IMR-90 (cell line): ENCODE results near the gene ADAMTSL5. TPM values are rescaled to one million over a fixed set of nuclear protein-coding genes. Genes with fewer than 3 reads are reported as not detected.
"Not testable (repeated sequence)": the region's sequence is repeated elsewhere in the genome, so short reads cannot be mapped to it uniquely, and the experiment has no call there.

Source experiments
- ATAC-seq: fragments of 200-7000 bp; cut with Tn5 transposase; 2 replicates; pipeline ENCODE4 v1.9.1; 2020; ENCODE audit warnings: low read depth, mild to moderate bottlenecking, moderate library complexity
- BruUV-seq: library from RNA; stranded (reverse); fragments of 400-500 nt; replicated peaks from 2 replicates; lab custom pipeline; 2021; lab: Mats Ljungman, UMichigan
- CTCF ChIA-PET: fragments of 300-600 bp; formaldehyde crosslinking; extraction: SDS; loops from one replicate; lab custom pipeline; 2021; ENCODE audit warnings: antibody characterized with exemption; lab: Yijun Ruan, JAX
- POLR2A ChIA-PET: fragments of 300-600 bp; sonication (Branson Sonifier 250); formaldehyde crosslinking; loops from one replicate; lab custom pipeline; 2022; ENCODE audit warnings: antibody characterized with exemption; ENCODE audit not compliant: unreplicated experiment; lab: Charles Lee
- DNase-seq: peaks from one replicate; pipeline ENCODE4 v3.0.0; 2013
- H2AFZ ChIP-seq: replicated peaks from 2 replicates; pipeline ENCODE3; 2013; ENCODE audit warnings: low read length, mild to moderate bottlenecking; ENCODE audit not compliant: poor library complexity
- H2AK5ac ChIP-seq: 2 replicates; pipeline ENCODE4 v1.6.1; 2013; ENCODE audit warnings: low read depth, low read length, inconsistent platforms
- H2AK9ac ChIP-seq: replicated peaks from 2 replicates; pipeline ENCODE3; 2013; ENCODE audit warnings: mild to moderate bottlenecking, low read depth, low read length, moderate library complexity; ENCODE audit not compliant: poor library complexity
- H2BK120ac ChIP-seq: 2 replicates; pipeline ENCODE4 v1.6.1; 2013; ENCODE audit warnings: low read depth, low read length, inconsistent platforms
- H2BK15ac ChIP-seq: 3 replicates; pipeline ENCODE4 v1.6.1; 2013; ENCODE audit warnings: low read depth, low read length, inconsistent platforms
- H2BK20ac ChIP-seq: 2 replicates; pipeline ENCODE4 v1.6.1; 2013; ENCODE audit warnings: low read depth, mild to moderate bottlenecking, inconsistent platforms, low read length, moderate library complexity
- H2BK5ac ChIP-seq: 2 replicates; pipeline ENCODE4 v1.6.1; 2013; ENCODE audit warnings: mild to moderate bottlenecking, low read depth, low read length, inconsistent platforms; ENCODE audit not compliant: poor library complexity, severe bottlenecking
- H3K14ac ChIP-seq: replicated peaks from 2 replicates; pipeline ENCODE4 v1.6.1; 2013; ENCODE audit warnings: low read depth, low read length, inconsistent platforms
- H3K18ac ChIP-seq: 2 replicates; pipeline ENCODE4 v1.6.1; 2013; ENCODE audit warnings: low read depth, low read length, control low read depth
- H3K23ac ChIP-seq: 2 replicates; pipeline ENCODE4 v1.6.1; 2013; ENCODE audit warnings: low read depth, low read length, inconsistent platforms
- H3K27ac ChIP-seq: 2 replicates; pipeline ENCODE4 v1.5.1; 2013; ENCODE audit warnings: mild to moderate bottlenecking, control low read depth, low read length; ENCODE audit not compliant: insufficient read depth
- H3K27me3 ChIP-seq: 2 replicates; pipeline ENCODE4 v1.6.1; 2013; ENCODE audit warnings: low read length; ENCODE audit not compliant: control insufficient read depth, insufficient read depth
- H3K36me3 ChIP-seq: 2 replicates; pipeline ENCODE4 v1.6.1; 2013; ENCODE audit warnings: low read length, mixed read lengths; ENCODE audit not compliant: control insufficient read depth, insufficient read depth
- H3K4ac ChIP-seq: 2 replicates; pipeline ENCODE4 v1.6.1; 2013; ENCODE audit warnings: low read depth, low read length, inconsistent platforms
- H3K4me1 ChIP-seq: 2 replicates; pipeline ENCODE4 v1.6.1; 2013; ENCODE audit warnings: low read length, mixed read lengths; ENCODE audit not compliant: control insufficient read depth, insufficient read depth
- H3K4me2 ChIP-seq: 2 replicates; pipeline ENCODE4 v1.6.1; 2013; ENCODE audit warnings: low read depth, mild to moderate bottlenecking, control low read depth, low read length, moderate library complexity
- H3K4me3 ChIP-seq: 2 replicates; pipeline ENCODE4 v1.5.1; 2013; ENCODE audit warnings: low read depth, mild to moderate bottlenecking, control low read depth, low read length, moderate library complexity; ENCODE audit not compliant: insufficient read depth
- H3K56ac ChIP-seq: 2 replicates; pipeline ENCODE4 v1.6.1; 2013; ENCODE audit warnings: low read length, inconsistent platforms; ENCODE audit not compliant: insufficient read depth; ENCODE audit errors: extremely low read depth
- H3K79me1 ChIP-seq, 2 experiments: 2 replicates each; pipeline ENCODE4 v1.6.1; 2013; ENCODE audit warnings: low read length in 2 of 2, inconsistent platforms in 1 of 2, low read depth in 1 of 2
- H3K9ac ChIP-seq: 2 replicates; pipeline ENCODE4 v1.6.1; 2013; ENCODE audit warnings: low read depth, low read length, control low read depth
- H3K9me1 ChIP-seq: 2 replicates; pipeline ENCODE4 v1.6.1; 2013; ENCODE audit warnings: low read length, inconsistent platforms; ENCODE audit not compliant: insufficient read depth
- H3K9me3 ChIP-seq: 2 replicates; pipeline ENCODE4 v1.6.1; 2013; ENCODE audit warnings: low read length; ENCODE audit not compliant: control insufficient read depth, insufficient read depth
- H4K20me1 ChIP-seq: 2 replicates; pipeline ENCODE4 v1.6.1; 2013; ENCODE audit warnings: low read length, inconsistent platforms; ENCODE audit not compliant: insufficient read depth
- H4K5ac ChIP-seq: 2 replicates; pipeline ENCODE4 v1.6.1; 2013; ENCODE audit warnings: mild to moderate bottlenecking, low read depth, low read length, control low read depth
- H4K8ac ChIP-seq, 2 experiments: 2 replicates each; pipeline ENCODE4 v1.6.1; 2013; ENCODE audit warnings: low read depth in 2 of 2, low read length in 2 of 2, control low read depth in 1 of 2, inconsistent platforms in 1 of 2
- H4K91ac ChIP-seq: 2 replicates; pipeline ENCODE4 v1.6.1; 2013; ENCODE audit warnings: low read depth, low read length, inconsistent platforms; ENCODE audit not compliant: insufficient read depth
- MAFK ChIP-seq: IDR thresholded peaks from 2 replicates; pipeline ENCODE4 v1.6.1; 2012; ENCODE audit warnings: low read depth, low read length, improper control_type of control experiment
- RFX5 ChIP-seq: IDR thresholded peaks from 2 replicates; pipeline ENCODE4 v1.8.0; 2012; ENCODE audit warnings: low read depth, mild to moderate bottlenecking, low read length, moderate library complexity
- WGBS, 2 experiments: methylation state at CpG; one replicate each; pipeline versions ENCODE4 v1.1.5 to v1.1.7; 2013; ENCODE audit warnings: missing lambda C conversion rate in 2 of 2; ENCODE audit not compliant: insufficient read length in 1 of 2; ENCODE audit errors: extremely low coverage in 2 of 2; 5-methylcytosine and 5-hydroxymethylcytosine counted together
- dilution Hi-C: fragments of 300-500 bp; cut with HindIII; formaldehyde crosslinking; loops from one replicate; pipeline ENCODE4 v1.14.3; 2018; ENCODE audit warnings: low sequenced_read_pairs; ENCODE audit not compliant: unreplicated experiment
- in situ Hi-C: fragments of 300-500 bp; cut with MboI; formaldehyde crosslinking; loops from 3 replicates; pipeline ENCODE4 v1.14.3; 2019; ENCODE audit warnings: low sequenced_read_pairs, inconsistent platforms, mixed read lengths
- intact Hi-C: fragments of 100-400 bp; cut with micrococcal nuclease; formaldehyde crosslinking; loops from 2 replicates; pipeline ENCODE4 v1.10.0; 2022
- polyA plus RNA-seq, 3 experiments: library from polyadenylated mRNA; depleted of rRNA; stranded (reverse); fragments of >200 nt; gene quantifications; 2 replicates each; pipeline ENCODE4 v1.2.3, GENCODE V29; 2012; ENCODE audit warnings: low replicate concordance in 1 of 3
- total RNA-seq: library from RNA; depleted of rRNA; stranded (reverse); fragments of >200 nt; gene quantifications from 2 replicates; pipeline ENCODE4 v1.2.3, GENCODE V29; 2012

Gene ADAMTSL5
- total and polyA plus RNA-seq, 2 of the 4 experiments (the other 2 are of a cell fraction), result 0.90 to 10.8 TPM

DNA sequence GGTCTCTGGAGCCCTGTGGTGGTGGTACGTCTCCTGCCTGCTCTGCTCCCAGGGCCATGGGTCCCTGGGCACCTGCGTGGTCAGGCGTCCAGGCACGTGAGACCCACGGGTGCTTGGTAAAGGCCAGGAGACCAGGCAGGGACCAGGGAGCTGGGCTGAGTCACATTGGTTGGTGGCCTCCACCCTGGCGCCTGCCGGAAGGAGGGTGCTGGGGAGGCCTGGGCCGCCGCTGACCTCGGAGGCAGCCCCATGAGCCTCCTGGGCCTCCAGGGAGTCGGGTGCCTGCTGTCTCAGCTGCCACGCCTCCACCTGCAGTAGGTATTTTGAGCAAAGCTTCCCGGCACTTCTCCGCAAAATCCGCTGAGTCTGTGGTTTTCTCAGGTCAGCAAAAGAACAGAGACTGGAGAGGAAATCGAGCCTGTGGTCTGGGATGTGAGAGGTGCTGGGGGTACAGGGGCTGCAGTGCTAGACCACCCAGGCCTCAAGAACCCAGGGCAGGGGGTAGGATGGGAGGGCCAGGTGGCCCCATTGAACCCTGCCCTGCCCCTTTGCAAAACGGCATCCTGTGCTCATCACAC is 7.5 kb upstream of the ADAMTSL5 start:
- no peak overlapping the region for H2BK5ac ChIP-seq
- H2BK20ac ChIP-seq, result no peak overlapping the region
- H3K4me1 ChIP-seq, result no peaks in the 10 kb centered on the region; the same call in 1 of the 2 replicates
- no peak overlapping the region for H3K23ac ChIP-seq
- ATAC-seq, result no peak
- H3K4me2 ChIP-seq, result no peak overlapping the region
- H4K20me1 ChIP-seq, result 0 out of 2 replicates have a peak, but pooled peaks cover 7% of the 10 kb centered on the region
- no peak overlapping the region for H3K56ac ChIP-seq
- WGBS, 2 experiments, result 82% methylated on average over 10 of the region's 17 CpGs; no CpG with 5 or more reads in 1 of the 2 experiments
- TF ChIP-seq MAFK (peak; percentile 51; the same call in 1 of the 2 replicates), RFX5 (no peak)
- no peaks in the 10 kb centered on the region for H3K79me1 ChIP-seq
- H3K9me1 ChIP-seq, result peaks cover 4% of the 10 kb centered on the region; the same call in 1 of the 2 replicates
- in situ Hi-C loops, result no loop called here
- intact Hi-C loops, result no loop called here
- no TSS peak for BruUV-seq
- H3K36me3 ChIP-seq, result no peaks in the 10 kb centered on the region
- no peak overlapping the region for H4K91ac ChIP-seq
- H2BK15ac ChIP-seq, result no peak overlapping the region
- no peak overlapping the region for H3K9ac ChIP-seq
- peaks cover 2% of the 10 kb centered on the region; the same call in 1 of the 2 replicates for H3K9me3 ChIP-seq
- H3K4ac ChIP-seq, result no peak overlapping the region
- no peak overlapping the region for H4K5ac ChIP-seq
- H3K14ac ChIP-seq, result no peak overlapping the region
- H2AFZ ChIP-seq, result no peak overlapping the region
- H2AK9ac ChIP-seq, result no peak overlapping the region
- dilution Hi-C loops, result no loop called here
- H2AK5ac ChIP-seq, result no peak overlapping the region; the same call in 1 of the 2 replicates
- no peak overlapping the region for H3K27ac ChIP-seq
- H4K8ac ChIP-seq, result no peak overlapping the region
- DNase-seq, result no peak
- H3K4me3 ChIP-seq, result no peak overlapping the region
- H2BK120ac ChIP-seq, result no peak overlapping the region
- CTCF ChIA-PET, result no interaction called here
- peaks cover 34% of the 10 kb centered on the region for H3K27me3 ChIP-seq
- H3K18ac ChIP-seq, result no peak overlapping the region
- POLR2A ChIA-PET, result no interaction called here

DNA sequence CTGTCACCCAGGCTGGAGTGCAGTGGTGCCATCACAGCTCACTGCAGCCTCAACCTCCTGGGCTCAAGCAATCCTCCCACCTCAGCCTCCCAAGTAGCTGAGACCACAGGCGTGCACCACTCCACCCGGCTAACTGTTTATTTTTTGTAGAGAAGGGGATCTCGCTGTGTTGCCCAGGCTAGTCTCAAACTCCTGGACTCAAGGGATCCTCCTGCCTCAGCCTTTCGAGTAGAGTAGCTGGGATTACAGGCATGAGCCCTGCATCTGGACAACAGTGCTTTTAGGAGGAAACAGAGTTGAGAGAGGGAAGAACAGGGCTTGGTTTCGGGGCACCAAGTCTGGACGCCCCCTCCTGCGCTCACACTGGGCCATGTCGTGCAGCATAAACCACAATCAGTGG is 7.0 kb upstream of the ADAMTSL5 start:
- H3K4me1 ChIP-seq, intact Hi-C loops, H2AFZ ChIP-seq, H3K79me1 ChIP-seq, H3K9me3 ChIP-seq, DNase-seq, H2AK9ac ChIP-seq, CTCF ChIA-PET, H2AK5ac ChIP-seq, H3K9ac ChIP-seq, ATAC-seq, H4K91ac ChIP-seq, BruUV-seq, H4K8ac ChIP-seq, H3K27ac ChIP-seq, H4K5ac ChIP-seq, H3K9me1 ChIP-seq, H2BK120ac ChIP-seq, H2BK20ac ChIP-seq, H3K4me3 ChIP-seq, in situ Hi-C loops, H3K4me2 ChIP-seq, dilution Hi-C loops, POLR2A ChIA-PET, H3K56ac ChIP-seq, H3K23ac ChIP-seq, H3K36me3 ChIP-seq, H3K4ac ChIP-seq, H2BK15ac ChIP-seq, H2BK5ac ChIP-seq, H3K14ac ChIP-seq, H4K20me1 ChIP-seq, H3K18ac ChIP-seq: not testable (repeated sequence)
- WGBS, 2 experiments, result 76% methylated on average over 3 of the region's 8 CpGs; no CpG with 5 or more reads in 1 of the 2 experiments
- peaks cover 29% of the 10 kb centered on the region for H3K27me3 ChIP-seq
